GM19438 (cell line): ENCODE results near the gene LMO1.

Experiments
- ATAC-seq: cut with Tn5 transposase; IDR thresholded peaks from one replicate; pipeline ENCODE4 v1.9.1; 2021; ENCODE audit warnings: low read depth; ENCODE audit not compliant: unreplicated experiment

Gene LMO1

GRCh38 chr11:8209208-8209807 lies 54.4 kb downstream of the LMO1 start:
- no peak for ATAC-seq

- ATAC-seq, result no peak
Observed at GRCh38 chr11:8207080-8208000, 56.3 kb downstream of the LMO1 start.

GRCh38 chr11:8206251-8207079 lies 57.2 kb downstream of the LMO1 start:
- no peak for ATAC-seq

DNA sequence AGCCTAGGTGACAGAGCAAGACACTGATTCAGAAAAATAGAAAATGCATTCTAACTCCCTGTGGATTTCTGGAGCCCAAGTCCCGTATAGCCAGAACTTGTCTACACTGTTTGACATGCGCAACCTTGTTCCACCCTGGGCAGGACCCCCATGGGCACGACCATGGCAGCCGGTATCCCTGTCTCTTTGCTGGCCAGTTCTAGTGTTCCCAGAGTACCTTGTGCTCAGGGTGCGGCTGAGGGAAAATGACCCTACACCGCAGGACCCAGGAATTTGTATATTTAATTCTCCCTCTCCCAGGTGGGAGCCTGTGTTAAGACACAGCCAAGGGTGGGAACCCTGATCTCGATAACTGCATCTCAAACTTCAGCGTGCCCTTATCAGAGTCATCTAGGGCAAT lies 58.1 kb downstream of the LMO1 start:
- no peak for ATAC-seq

GRCh38 chr11:8204596-8204995 lies 59.1 kb downstream of the LMO1 start:
- no peak for ATAC-seq

GRCh38 chr11:8204025-8204424 lies 59.7 kb downstream of the LMO1 start:
- ATAC-seq, result no peak

GRCh38 chr11:8203414-8203715 lies 60.3 kb downstream of the LMO1 start:
- ATAC-seq, result no peak

GRCh38 chr11:8202516-8203413 lies 60.9 kb downstream of the LMO1 start:
- no peak for ATAC-seq

DNA sequence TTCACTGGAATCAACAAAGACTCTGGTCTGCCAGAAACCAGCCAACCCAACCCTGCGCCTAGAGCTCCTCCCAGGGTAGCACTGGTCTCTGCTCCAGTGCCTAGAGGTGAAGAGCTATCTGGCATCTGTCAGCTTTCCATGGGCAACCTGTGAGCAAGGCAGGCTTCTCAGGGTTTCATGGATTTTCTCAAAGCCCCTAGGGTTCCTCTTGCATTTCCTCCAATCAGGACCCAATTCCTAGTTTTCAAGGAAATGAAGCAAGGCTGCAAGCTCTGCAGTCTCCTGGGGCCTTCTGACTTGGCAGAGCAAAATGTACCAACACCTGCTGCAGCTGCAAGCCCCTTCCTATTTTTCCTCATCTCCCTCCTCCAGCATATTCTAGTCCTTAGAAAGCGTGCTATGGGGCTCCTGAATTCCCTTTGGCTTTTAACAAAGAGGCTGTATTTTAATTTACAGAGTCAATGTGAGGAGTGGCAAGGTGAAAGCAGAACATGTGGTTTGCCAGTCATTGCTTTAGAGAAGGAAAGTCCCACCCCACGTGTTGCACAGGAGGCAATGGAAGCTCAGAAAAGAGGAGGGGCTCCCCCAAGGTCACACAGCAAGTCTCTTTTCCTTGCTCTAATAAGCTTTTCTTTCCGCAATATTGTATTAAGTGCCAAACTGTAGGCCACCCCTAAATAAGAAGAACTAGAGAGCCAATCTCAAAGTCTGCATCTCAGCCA lies 61.9 kb downstream of the LMO1 start:
- peak; percentile 71 for ATAC-seq

GRCh38 chr11:8199676-8200075 lies 64.0 kb downstream of the LMO1 start:
- ATAC-seq, result no peak

- no peak for ATAC-seq
Observed at GRCh38 chr11:8196749-8197148, 66.9 kb downstream of the LMO1 start.

DNA sequence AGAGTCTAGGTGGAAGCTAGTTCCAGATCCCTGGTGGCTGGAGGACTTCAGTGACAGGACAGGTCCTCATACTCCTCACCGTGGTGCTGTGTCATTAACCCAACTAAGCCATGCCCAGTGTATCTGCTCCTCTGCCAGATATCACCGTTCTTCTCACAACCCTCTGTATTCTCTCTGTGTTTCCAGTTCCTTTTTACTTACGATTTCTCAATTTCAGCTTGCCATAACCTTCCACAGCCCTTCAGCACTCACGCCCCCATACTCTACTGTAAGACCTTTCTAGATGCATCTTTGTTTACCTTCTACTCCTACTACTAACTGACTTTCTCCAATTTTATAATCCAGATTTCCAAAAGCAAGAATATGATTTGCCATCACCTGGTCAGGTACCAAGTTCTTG lies 68.7 kb downstream of the LMO1 start:
- ATAC-seq, result no peak

GRCh38 chr11:8192896-8193209 lies 70.8 kb downstream of the LMO1 start:
- ATAC-seq, result peak; percentile 28

DNA sequence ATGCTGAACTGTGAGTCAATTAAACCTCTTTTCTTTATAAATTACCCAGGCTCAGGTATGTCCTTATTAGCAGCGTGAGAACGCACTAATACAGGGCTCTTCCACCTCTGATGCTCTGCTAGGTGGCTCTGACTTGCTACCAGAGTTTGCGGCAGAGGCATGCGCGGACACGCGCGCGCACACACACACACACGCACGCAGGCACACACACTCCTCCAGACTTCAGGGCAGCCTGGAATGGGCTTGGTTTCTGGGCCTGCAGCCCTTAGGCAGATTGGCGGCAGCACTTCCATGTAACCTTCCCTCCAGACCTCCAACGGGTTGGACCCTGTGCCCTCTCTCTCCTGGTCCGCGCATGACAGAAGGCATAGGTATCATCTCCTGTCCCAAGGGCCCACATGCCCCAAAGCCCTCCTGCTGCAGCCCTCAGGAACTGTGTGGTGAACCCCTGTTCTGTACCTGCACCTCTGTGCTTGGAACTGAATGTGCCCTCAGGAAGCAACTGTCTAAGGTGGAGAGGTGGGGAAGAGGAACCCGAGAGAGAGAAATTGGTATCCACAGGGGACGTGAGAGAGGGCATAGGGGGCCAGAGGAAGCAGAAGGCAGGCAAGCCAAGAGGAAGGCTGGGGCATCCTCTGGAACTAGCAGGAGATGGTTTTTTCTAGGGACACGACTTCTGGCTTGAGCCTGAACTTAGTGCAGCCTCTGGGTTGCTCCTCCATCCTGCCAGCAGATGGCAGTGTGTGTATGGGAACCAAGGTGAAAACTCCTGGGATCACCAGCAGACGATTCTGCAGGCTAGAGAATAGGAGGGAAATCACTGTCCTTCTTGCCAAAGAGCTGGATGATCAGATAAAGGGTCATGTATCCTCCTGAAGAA lies 71.4 kb downstream of the LMO1 start:
- peak; percentile 70 for ATAC-seq

DNA sequence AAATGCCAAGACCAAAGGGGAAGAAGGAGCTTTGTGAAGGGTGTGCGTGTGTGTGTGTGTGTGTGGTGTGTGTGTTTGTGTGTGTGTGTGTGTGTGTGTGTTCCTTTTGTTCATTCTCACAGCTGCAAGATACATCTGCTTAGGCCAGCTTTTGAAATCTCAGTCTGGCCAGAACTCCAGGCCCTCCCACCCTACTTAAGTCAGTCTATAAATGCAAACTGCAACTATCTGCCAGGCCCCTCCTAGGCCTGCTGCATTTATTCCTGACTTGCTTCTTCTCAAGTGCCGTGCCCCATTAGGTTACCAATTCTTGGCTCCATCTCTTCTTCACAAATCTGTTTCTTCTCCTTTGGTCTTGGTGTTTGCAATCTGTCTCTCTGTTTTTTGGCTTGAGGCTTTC lies 73.2 kb downstream of the LMO1 start:
- no peak for ATAC-seq

- no peak for ATAC-seq
Observed at GRCh38 chr11:8186429-8186828, 77.2 kb downstream of the LMO1 start.

DNA sequence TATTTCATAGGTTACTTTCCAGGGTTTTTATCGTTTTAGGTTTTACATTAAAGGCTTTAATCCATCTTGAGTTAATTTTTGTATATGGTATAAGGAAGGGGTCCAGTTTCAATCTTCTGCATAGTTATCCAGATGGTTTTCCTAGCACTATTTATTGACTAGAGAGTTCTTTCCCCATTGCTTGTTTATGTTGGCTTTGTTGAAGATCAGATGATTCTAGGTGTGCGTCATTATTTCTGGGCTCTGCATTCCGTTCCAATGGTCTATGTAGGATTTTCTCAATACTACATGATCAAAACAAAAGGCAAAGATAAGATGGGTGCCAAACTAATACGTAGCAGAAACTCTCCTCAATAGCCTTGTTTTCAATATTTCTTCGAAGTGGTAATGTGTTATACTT lies 80.6 kb downstream of the LMO1 start:
- ATAC-seq, result no peak

DNA sequence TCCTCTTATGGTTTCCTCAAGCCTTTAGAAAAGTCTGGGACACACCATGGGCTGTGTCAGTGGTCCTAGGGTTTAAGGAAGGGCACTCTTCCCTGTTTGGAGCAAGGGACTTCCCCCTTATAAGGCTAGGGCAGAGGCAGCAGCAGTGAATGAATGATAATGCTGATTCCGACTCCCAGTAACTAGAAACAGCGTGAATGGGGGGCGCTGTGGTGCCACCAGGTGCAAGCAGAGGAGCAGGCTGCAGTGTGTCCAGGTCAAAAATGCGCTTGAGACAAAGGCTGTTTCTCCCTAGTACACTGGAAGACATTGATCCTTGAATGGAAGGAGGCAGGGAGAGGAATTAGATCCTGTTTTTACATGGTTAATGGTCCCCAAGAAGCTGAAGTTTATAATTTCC lies 83.2 kb downstream of the LMO1 start:
- ATAC-seq, result no peak

GRCh38 chr11:8178297-8178696 lies 85.4 kb downstream of the LMO1 start:
- no peak for ATAC-seq
